ENCODE results near the gene SH3PXD2A. TPM values are rescaled to one million over a fixed set of nuclear protein-coding genes. Genes with fewer than 3 reads are reported as not detected.

Gene SH3PXD2A
- total RNA-seq, 1 donor from 2014 or later, result 2.3 TPM

- Histone ChIP-seq H2AFZ (replicated peaks) (no peak overlapping the region), H3K79me2 (ENCODE audit: low read depth) (no peaks in the 10 kb centered on the region), H3K27ac (no peak overlapping the region), H3K27me3 (no peaks in the 10 kb centered on the region), H3K4me1 (no peaks in the 10 kb centered on the region), H3K9ac (no peak overlapping the region), H3F3A (ENCODE audit: low read depth) (no peaks in the 10 kb centered on the region), H3K36me3 (no peaks in the 10 kb centered on the region), H3K9me3 (ENCODE audit: low read depth) (no peaks in the 10 kb centered on the region), H3K4me2 (no peak overlapping the region), H3K4me3 (no peak overlapping the region), H4K20me1 (ENCODE audit: low read depth) (no peaks in the 10 kb centered on the region)
- H3K27ac Mint-ChIP-seq, result no peak overlapping the region
- H3K4me3 Mint-ChIP-seq, result no peak overlapping the region
- TF ChIP-seq EZH2phosphoT487 (IDR thresholded peaks at IDR 0.05) (no peak), CTCF (IDR thresholded peaks at IDR 0.05) (no peak), EZH2 (IDR thresholded peaks at IDR 0.05) (no peak)
- H3K27me3 Mint-ChIP-seq (ENCODE audit: insufficient read depth, low read depth), result peaks cover 2% of the 10 kb centered on the region
- H3K9me3 Mint-ChIP-seq, result no peaks in the 10 kb centered on the region
- DNase-seq (ENCODE audit: low spot score), result no peak
- H3K36me3 Mint-ChIP-seq, result peaks cover 5% of the 10 kb centered on the region
- H3K4me1 Mint-ChIP-seq, result peaks cover 8% of the 10 kb centered on the region
These were observed 236.6 kb downstream of the SH3PXD2A start for GRCh38 chr10:103618575-103619423.

- no peak overlapping the region for H3K4me3 ChIP-seq
- TF ChIP-seq EZH2phosphoT487 (IDR thresholded peaks at IDR 0.05) (no peak), EZH2 (IDR thresholded peaks at IDR 0.05) (no peak), CTCF (IDR thresholded peaks at IDR 0.05) (no peak)
- H3K27ac Mint-ChIP-seq, result no peak overlapping the region
- H3K9ac ChIP-seq, result no peak overlapping the region
- no peaks in the 10 kb centered on the region for H3F3A ChIP-seq (ENCODE audit: low read depth)
- no peaks in the 10 kb centered on the region for H3K27me3 ChIP-seq
- H3K79me2 ChIP-seq (ENCODE audit: low read depth), result no peaks in the 10 kb centered on the region
- no peaks in the 10 kb centered on the region for H3K4me1 ChIP-seq
- no peaks in the 10 kb centered on the region for H3K9me3 ChIP-seq (ENCODE audit: low read depth)
- no peaks in the 10 kb centered on the region for H3K36me3 ChIP-seq
- peaks cover 5% of the 10 kb centered on the region for H3K27me3 Mint-ChIP-seq (ENCODE audit: insufficient read depth, low read depth)
- no peak overlapping the region for H3K27ac ChIP-seq
- no peak overlapping the region for H3K4me2 ChIP-seq
- no peaks in the 10 kb centered on the region for H3K9me3 Mint-ChIP-seq
- H2AFZ ChIP-seq (replicated peaks), result no peak overlapping the region
- no peaks in the 10 kb centered on the region for H4K20me1 ChIP-seq (ENCODE audit: low read depth)
- no peak overlapping the region for H3K4me3 Mint-ChIP-seq
- peaks cover 5% of the 10 kb centered on the region for H3K36me3 Mint-ChIP-seq
- DNase-seq (ENCODE audit: low spot score), result no peak
- peaks cover 8% of the 10 kb centered on the region for H3K4me1 Mint-ChIP-seq
These were observed 237.6 kb downstream of the SH3PXD2A start for GRCh38 chr10:103617602-103618385.

GRCh38 chr10:103616705-103617601 lies 238.4 kb downstream of the SH3PXD2A start:
- Mint-ChIP-seq H3K27me3 (ENCODE audit: insufficient read depth, low read depth) (peaks cover 5% of the 10 kb centered on the region), H3K36me3 (peaks cover 6% of the 10 kb centered on the region), H3K9me3 (no peaks in the 10 kb centered on the region), H3K4me3 (no peak overlapping the region), H3K4me1 (peaks cover 12% of the 10 kb centered on the region), H3K27ac (no peak overlapping the region)
- H3K36me3 ChIP-seq, result no peaks in the 10 kb centered on the region
- TF ChIP-seq EZH2phosphoT487 (IDR thresholded peaks at IDR 0.05) (no peak), EZH2 (IDR thresholded peaks at IDR 0.05) (no peak), CTCF (IDR thresholded peaks at IDR 0.05) (no peak)
- H3K9ac ChIP-seq, result no peak overlapping the region
- DNase-seq (ENCODE audit: low spot score), result no peak
- no peaks in the 10 kb centered on the region for H3K27me3 ChIP-seq
- no peaks in the 10 kb centered on the region for H4K20me1 ChIP-seq (ENCODE audit: low read depth)
- no peaks in the 10 kb centered on the region for H3F3A ChIP-seq (ENCODE audit: low read depth)
- no peak overlapping the region for H3K4me3 ChIP-seq
- no peaks in the 10 kb centered on the region for H3K79me2 ChIP-seq (ENCODE audit: low read depth)
- H3K27ac ChIP-seq, result no peak overlapping the region
- no peaks in the 10 kb centered on the region for H3K9me3 ChIP-seq (ENCODE audit: low read depth)
- H2AFZ ChIP-seq (replicated peaks), result no peak overlapping the region
- H3K4me2 ChIP-seq, result no peak overlapping the region
- no peaks in the 10 kb centered on the region for H3K4me1 ChIP-seq

All from neural progenitor cell (in vitro differentiated cells).